Vagina (tissue), 2 donors: ENCODE results near the gene IL17A.

ENCODE experiments used
- CTCF ChIP-seq, 3 experiments: fragments of 450-650 bp in 2 of 3; fragments of 200-600 bp in 1 of 3; sonication (generic) in 1 of 3; IDR thresholded peaks; one replicate each; pipeline ENCODE4 v1.5.1; 2017 to 2019; ENCODE audit warnings: antibody characterized with exemption in 3 of 3, mild to moderate bottlenecking in 2 of 3, moderate library complexity in 2 of 3
- POLR2A ChIP-seq, 2 donors: fragments of 450-650 bp; IDR thresholded peaks; one replicate each; pipeline ENCODE4 v1.6.1; 2017; ENCODE audit warnings: antibody characterized with exemption in 2 of 2, mild to moderate bottlenecking in 2 of 2, moderate library complexity in 2 of 2

GRCh38 chr6:52233005-52233404 lies 46.8 kb downstream of the IL17A start:
- TF ChIP-seq CTCF (IDR thresholded peaks at IDR 0.05) = no peak
- TF ChIP-seq POLR2A (IDR thresholded peaks at IDR 0.05) = no peak
